NCI-H2196 (cell line): ENCODE measurements around the gene PCNX2.

Experiments used
- DNase-seq: peaks from one replicate; lab custom pipeline; 2025; ENCODE audit not compliant: unreplicated experiment; lab: John Stamatoyannopoulos, UW

Gene PCNX2

DNA sequence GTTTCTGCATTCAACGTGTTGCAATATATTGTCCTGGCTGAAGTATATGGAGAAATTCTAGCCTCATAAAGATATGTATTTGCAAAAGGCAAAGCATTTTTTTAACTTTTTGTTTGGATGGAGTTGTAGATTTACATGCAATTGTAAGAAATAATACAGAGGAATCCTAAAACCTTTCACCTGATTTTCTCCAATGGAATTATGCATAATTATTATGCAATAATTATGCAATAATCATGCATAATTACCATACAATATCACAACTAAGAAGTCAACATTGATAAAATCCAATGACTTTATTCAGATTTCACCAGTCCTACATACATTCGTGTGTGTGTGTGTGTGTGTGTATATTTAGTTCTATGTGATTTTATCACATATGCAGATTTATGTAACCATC is 24.5 kb upstream of the PCNX2 start:
- no peak for DNase-seq

GRCh38 chr1:233319272-233319671 is 23.7 kb upstream of the PCNX2 start:
- DNase-seq, result no peak

DNA sequence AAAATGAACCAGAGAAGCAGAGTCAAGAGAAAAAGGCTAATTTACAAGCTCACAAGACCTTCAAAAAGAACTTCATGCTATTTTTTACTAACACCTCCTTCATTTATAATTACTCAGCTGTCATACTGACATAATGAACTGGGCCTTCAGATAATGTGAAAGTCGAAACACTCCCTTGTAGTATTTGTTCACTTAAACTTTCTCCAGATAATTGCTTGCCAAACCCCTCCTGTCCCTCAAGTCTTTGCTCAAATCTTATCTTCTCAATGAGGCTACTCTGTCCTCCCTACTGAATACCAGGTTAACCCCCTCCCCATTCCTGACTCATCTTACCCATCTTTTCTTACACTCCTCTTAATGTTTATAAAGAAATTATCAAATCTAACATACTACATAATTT is 20.9 kb upstream of the PCNX2 start:
- no peak for DNase-seq

DNA sequence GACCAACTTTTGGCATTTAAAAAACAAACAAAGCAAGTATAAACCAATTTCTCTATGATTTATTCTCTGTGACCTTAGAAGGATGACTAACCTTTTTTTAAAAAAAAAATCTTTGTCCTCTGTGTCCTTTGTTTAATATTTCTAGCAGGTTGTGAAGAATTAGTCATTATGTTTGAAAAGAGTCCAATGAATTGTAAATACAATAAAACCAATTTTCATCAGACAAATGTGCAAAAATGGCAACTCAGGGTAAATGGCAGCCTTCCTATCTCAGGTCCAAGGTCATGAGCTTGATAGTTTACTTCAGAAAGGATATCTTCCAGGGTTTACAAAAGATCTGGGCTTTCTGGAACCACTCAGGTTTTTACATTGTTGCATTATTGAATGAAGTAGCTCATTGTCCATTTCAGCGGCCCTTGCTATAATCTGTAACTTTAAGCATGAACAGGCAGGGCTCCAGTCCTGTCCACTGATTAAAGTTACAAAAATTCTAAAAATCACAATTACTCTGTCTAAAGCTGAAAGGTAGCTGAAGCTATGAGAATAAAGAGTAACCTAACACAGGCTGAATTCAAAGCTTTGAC is 20.3 kb upstream of the PCNX2 start:
- DNase-seq, result no peak

DNA sequence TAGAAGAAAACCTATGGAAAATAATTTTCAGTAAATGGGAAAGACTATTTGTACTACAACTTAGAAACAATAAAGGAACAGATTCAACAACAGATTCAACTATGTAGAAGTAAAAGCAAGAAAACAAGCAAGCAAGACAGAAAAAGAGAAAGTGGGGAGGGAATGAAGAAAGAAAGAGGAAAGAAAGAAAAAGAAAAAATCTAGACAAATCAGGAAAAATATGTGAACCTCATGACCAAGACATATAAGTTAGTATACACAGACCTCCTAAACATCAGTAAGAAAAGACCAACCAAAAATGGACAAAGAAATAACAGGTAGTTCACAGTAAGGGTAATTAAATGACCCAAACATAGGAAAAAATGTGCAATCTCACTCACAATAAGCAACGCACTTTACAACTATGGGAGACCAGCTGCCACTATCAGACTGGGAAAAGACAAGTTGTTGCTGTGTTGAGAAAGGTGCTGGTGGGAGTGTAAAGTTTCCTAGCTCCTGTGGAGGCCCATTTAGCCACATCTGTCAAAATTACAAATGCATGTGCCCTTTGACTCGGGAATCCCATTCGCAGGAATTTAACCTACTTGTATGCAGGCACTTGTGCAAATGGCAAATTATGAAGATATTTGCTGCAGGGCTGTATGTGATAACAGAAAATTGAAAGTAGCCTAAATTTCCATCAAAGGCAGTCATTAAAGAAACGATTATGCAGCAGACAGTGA is 18.1 kb upstream of the PCNX2 start:
- DNase-seq, result no peak

- DNase-seq, result peak; percentile 55
Measured at GRCh38 chr1:233304489-233305102, 9.1 kb upstream of the PCNX2 start.

- no peak for DNase-seq
Measured at GRCh38 chr1:233300326-233300725, 4.8 kb upstream of the PCNX2 start.

DNA sequence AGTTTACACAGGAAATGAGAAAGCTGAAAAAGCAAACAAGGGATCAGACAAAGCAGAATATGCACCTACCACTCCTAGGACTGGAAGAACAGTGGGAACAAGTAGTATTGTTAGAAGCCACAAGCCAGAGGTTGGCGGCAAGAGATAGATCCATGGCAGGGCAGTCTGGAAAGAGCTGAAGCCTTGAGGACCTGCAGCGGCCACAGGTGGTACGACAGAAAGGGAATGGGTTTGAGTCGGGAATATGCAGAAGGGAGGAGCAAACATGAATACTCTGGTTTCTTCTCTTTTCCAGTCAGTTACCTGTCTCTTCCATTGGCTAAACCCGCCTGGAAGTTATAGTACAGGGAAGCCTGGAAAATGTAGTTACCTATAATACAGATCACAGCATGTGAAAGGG is 3.9 kb upstream of the PCNX2 start:
- DNase-seq, result no peak

DNA sequence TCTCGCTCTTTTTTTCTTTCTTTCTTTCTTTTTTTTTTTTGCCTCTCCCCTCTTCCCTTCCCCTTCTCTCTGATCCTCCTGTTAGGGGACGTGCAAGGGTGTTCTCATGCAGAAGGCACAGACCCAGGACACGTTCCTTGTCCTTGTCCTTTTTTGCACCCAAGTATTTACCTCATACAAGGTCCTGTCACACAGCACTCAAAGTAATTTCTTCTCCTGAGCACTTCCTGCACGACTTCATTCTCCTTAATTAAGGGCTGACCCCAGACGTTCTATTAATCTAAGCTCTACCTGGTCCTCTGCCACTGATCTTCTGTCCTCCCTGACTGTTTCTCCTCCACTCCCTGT is 424 bp upstream of the PCNX2 start:
- no peak for DNase-seq

DNA sequence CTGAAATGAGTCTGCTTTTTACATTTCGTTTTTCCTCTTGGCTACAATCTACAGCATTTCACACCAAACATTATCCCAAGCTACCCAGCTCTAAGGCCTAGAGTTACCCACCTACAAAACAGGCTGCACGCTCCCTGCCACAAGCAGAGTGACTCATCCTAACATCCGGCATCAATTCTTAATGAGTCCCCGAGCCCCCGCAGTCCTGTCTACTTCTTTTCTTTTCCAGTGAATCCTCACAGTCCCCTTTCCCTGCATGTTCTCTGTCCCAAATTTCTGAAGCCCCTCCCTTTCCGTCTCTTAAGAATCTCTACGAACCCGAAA is 650 bp downstream of the PCNX2 start:
- peak; percentile 1 for DNase-seq

- no peak for DNase-seq
Measured at GRCh38 chr1:233293556-233294446, 1.7 kb downstream of the PCNX2 start.

- no peak for DNase-seq
Measured at GRCh38 chr1:233290396-233291034, 5.0 kb downstream of the PCNX2 start.

DNA sequence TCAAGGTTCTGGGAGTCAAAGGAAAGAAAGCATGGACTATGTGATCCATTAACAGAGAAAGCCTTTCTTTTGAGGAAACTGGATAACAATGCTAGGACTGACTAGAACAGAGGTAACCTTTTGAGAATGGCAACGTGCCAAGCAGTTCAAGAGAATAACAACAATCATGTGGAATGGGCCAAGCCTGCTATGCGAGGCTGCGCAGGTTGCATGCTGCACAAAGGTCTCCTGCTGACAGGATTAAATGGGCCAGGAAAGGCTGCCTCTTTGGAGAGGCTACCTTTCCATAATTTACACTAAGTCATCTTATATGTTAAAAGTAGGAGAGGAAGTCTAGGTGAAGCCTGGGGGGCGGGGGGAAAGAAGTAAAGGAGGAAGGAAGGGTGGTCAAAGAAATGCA is 5.8 kb downstream of the PCNX2 start:
- DNase-seq, result peak; percentile 18

- no peak for DNase-seq
Measured at GRCh38 chr1:233282582-233282886, 13.0 kb downstream of the PCNX2 start.

DNA sequence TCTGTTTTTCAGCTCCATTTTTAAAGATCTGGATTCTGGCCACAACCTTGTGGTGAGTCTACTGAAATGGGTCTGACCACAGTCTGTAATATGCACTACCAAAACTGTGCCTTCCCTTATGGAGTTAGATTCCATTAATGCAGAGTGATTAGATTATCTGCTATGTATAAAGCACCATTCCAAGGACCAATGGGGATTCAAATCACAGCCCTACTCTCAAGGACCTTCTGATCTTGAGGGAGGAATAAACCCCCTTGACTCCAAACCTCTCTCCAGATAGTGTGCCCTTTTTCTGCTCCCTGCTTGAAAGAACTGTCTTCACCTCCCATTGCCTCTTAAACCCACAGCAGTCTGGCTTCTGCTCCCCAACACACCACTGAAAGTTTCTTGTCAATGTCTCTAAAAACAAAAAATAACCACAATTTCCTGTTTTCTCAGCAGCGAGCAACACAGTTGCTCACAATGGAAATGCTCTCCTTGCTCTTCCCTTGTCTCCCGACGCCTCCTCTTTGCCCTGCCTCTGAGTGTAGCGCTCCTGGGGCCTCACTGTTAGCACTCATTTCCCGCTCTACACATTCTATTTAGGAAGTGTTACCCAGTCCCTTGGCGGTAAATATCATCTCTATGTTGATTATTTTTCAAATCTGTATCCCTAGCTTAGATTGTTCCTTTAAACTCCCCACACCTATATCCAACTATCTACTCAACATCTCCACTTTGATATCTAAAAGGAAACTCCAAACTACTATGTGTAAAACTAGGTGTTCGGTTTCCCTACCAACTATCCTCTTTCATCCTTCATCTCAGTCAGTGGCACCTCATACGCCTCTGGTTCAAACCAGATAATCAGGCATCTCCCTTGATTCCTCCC is 13.6 kb downstream of the PCNX2 start:
- DNase-seq, result no peak

- DNase-seq, result no peak
Measured at GRCh38 chr1:233279971-233280370, 15.6 kb downstream of the PCNX2 start.

DNA sequence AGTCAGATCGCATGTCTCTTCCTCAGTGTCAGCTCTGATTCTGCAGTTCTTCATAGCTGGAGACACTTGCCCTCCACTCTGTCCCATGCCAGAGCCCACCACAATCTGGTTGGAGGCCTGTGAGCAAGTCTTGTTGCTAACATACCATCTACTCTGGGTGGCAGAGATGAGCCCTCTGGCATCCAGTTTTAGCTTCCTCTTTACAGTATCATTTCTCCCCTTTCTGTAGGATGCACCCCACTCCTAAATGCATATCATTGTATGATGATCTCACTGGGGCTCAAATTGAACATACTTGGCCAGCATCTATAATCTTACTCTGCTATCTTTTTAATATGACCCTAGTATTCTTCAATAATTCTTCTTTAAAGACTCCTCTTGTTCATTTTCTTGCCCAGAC is 16.9 kb downstream of the PCNX2 start:
- DNase-seq, result no peak

- no peak for DNase-seq
Measured at GRCh38 chr1:233277637-233278606, 17.6 kb downstream of the PCNX2 start.

DNA sequence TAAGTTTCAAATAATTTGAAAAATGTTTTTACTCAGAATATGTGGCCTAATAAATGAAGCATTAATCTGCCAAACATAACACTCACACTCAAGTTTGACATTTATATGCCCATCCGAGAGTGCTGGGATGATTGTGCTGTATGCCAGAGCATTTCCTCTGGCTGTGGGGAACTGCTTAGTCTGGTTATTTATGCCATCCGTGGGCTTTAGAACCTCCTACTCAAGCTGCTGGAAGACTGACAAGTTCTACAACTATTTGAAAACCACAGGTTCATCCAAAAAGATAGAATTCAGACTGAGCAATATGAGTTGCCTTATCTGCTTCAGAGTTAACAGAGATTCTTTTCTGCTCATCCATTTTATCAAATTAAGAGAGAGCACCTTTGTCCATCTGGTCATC is 25.9 kb downstream of the PCNX2 start:
- DNase-seq, result no peak
